HEK293 (cell line): Measurements from ENCODE around the gene POLR2L.
A peak's percentile ranks its signal among the peaks of the same experiment; 100 is the strongest.

Source experiments
- CTCF ChIA-PET: fragments of 350-600 bp; formaldehyde crosslinking; extraction: SDS; loops from one replicate; lab custom pipeline; 2021; ENCODE audit warnings: antibody characterized with exemption; lab: Yijun Ruan, JAX
- POLR2A ChIA-PET: fragments of 300-600 bp; formaldehyde crosslinking; extraction: SDS; loops from one replicate; lab custom pipeline; 2020; ENCODE audit warnings: antibody characterized with exemption, inconsistent platforms; lab: Yijun Ruan, JAX
- H3K27ac ChIP-seq: fragments of 200-500 bp; sonication (Bioruptor generic); 2 replicates; pipeline ENCODE4 v1.5.1; 2014; ENCODE audit warnings: low read depth, low read length, control low read depth, inconsistent platforms; ENCODE audit errors: extremely low read depth
- H3K36me3 ChIP-seq, 2 experiments: fragments of 200-500 bp in 1 of 2; sonication (Bioruptor generic) in 1 of 2; 1 replicate in 1 of 2; 2 replicates in 1 of 2; pipeline ENCODE4 v1.5.1; 2014 to 2017; ENCODE audit warnings: inconsistent platforms in 2 of 2, low read length in 2 of 2; ENCODE audit not compliant: control insufficient read depth in 2 of 2, insufficient read depth in 1 of 2
- H3K4me1 ChIP-seq: fragments of 200-500 bp; sonication (Bioruptor generic); 2 replicates; pipeline ENCODE4 v1.5.1; 2014; ENCODE audit warnings: mild to moderate bottlenecking, low read length, inconsistent platforms; ENCODE audit not compliant: control insufficient read depth, insufficient read depth
- H3K4me3 ChIP-seq: 2 replicates; pipeline ENCODE4 v1.5.1; 2011; ENCODE audit warnings: low read depth, mild to moderate bottlenecking, control low read depth, low read length, moderate library complexity
- H3K9me3 ChIP-seq: fragments of 200-500 bp; sonication (Bioruptor generic); 2 replicates; pipeline ENCODE4 v1.5.1; 2014; ENCODE audit warnings: low read depth, low read length, inconsistent platforms; ENCODE audit not compliant: control insufficient read depth, insufficient read depth
- BCL11A ChIP-seq: fragments of 450-650 bp; formaldehyde crosslinking; IDR thresholded peaks from 2 replicates; pipeline ENCODE4 v1.5.1; 2016; ENCODE audit warnings: low read depth, missing biosample characterization, missing genetic modification characterization
- GLIS1 ChIP-seq: fragments of 450-650 bp; formaldehyde crosslinking; IDR thresholded peaks from 2 replicates; pipeline ENCODE4 v1.5.1; 2016; ENCODE audit warnings: missing biosample characterization, missing genetic modification characterization
- IKZF3 ChIP-seq: fragments of 450-650 bp; IDR thresholded peaks from 2 replicates; pipeline ENCODE4 v1.5.0; 2018; ENCODE audit warnings: missing biosample characterization, mild to moderate bottlenecking, missing genetic modification characterization, moderate library complexity
- KLF10 ChIP-seq: fragments of 450-650 bp; IDR thresholded peaks from 2 replicates; pipeline ENCODE4 v1.5.1; 2018; ENCODE audit warnings: missing biosample characterization, mild to moderate bottlenecking, missing genetic modification characterization
- KLF8 ChIP-seq: fragments of 450-650 bp; formaldehyde crosslinking; IDR thresholded peaks from 2 replicates; pipeline ENCODE4 v1.5.1; 2016; ENCODE audit warnings: missing biosample characterization, missing genetic modification characterization
- OSR2 ChIP-seq: fragments of 450-650 bp; formaldehyde crosslinking; IDR thresholded peaks from 2 replicates; pipeline ENCODE4 v1.5.1; 2016; ENCODE audit warnings: missing biosample characterization, missing genetic modification characterization
- PBX3 ChIP-seq: sonication (generic); formaldehyde crosslinking; IDR thresholded peaks from 2 replicates; pipeline ENCODE4 v1.8.1; 2022; ENCODE audit warnings: mild to moderate bottlenecking, moderate library complexity, missing genetic modification reagents
- SCRT1 ChIP-seq: fragments of 450-650 bp; formaldehyde crosslinking; IDR thresholded peaks from 2 replicates; pipeline ENCODE4 v1.5.1; 2016; ENCODE audit warnings: missing biosample characterization, missing genetic modification characterization, borderline replicate concordance
- SCRT2 ChIP-seq: fragments of 450-650 bp; formaldehyde crosslinking; IDR thresholded peaks from 2 replicates; pipeline ENCODE4 v1.5.1; 2016; ENCODE audit warnings: missing biosample characterization, missing genetic modification characterization
- SP3 ChIP-seq: fragments of 450-650 bp; formaldehyde crosslinking; IDR thresholded peaks from 2 replicates; pipeline ENCODE4 v1.5.1; 2016; ENCODE audit warnings: missing biosample characterization, missing genetic modification characterization
- ZBTB20 ChIP-seq: fragments of 450-650 bp; formaldehyde crosslinking; IDR thresholded peaks from 2 replicates; pipeline ENCODE4 v1.5.1; 2016; ENCODE audit warnings: missing biosample characterization, missing genetic modification characterization
- ZBTB26 ChIP-seq: fragments of 450-650 bp; formaldehyde crosslinking; optimal IDR thresholded peaks from 2 replicates; pipeline ENCODE3; 2016; ENCODE audit warnings: missing biosample characterization, mild to moderate bottlenecking, missing genetic modification characterization
- ZFHX2 ChIP-seq: fragments of 450-650 bp; formaldehyde crosslinking; conservative IDR thresholded peaks from 2 replicates; pipeline ENCODE4 v1.5.1; 2016; ENCODE audit warnings: missing biosample characterization, missing genetic modification characterization
- ZNF169 ChIP-seq: fragments of 450-650 bp; formaldehyde crosslinking; IDR thresholded peaks from 2 replicates; pipeline ENCODE4 v1.5.1; 2016; ENCODE audit warnings: missing biosample characterization, missing genetic modification characterization
- ZNF366 ChIP-seq: fragments of 450-650 bp; formaldehyde crosslinking; conservative IDR thresholded peaks from 2 replicates; pipeline ENCODE4 v1.5.1; 2016; ENCODE audit warnings: missing biosample characterization, missing genetic modification characterization
- ZNF561 ChIP-seq: fragments of 450-650 bp; IDR thresholded peaks from 2 replicates; pipeline ENCODE4 v1.5.1; 2018; ENCODE audit warnings: missing biosample characterization, missing genetic modification characterization, borderline replicate concordance
- ZNF621 ChIP-seq: fragments of 450-650 bp; formaldehyde crosslinking; IDR thresholded peaks from 2 replicates; pipeline ENCODE4 v1.5.1; 2017; ENCODE audit warnings: missing biosample characterization, missing genetic modification characterization
- ZNF660 ChIP-seq: fragments of 450-650 bp; IDR thresholded peaks from 2 replicates; pipeline ENCODE4 v1.5.1; 2018; ENCODE audit warnings: missing biosample characterization, mild to moderate bottlenecking, missing genetic modification characterization
- ZNF692 ChIP-seq: fragments of 450-650 bp; formaldehyde crosslinking; IDR thresholded peaks from 2 replicates; pipeline ENCODE4 v1.5.1; 2016; ENCODE audit warnings: missing biosample characterization, missing genetic modification characterization
- ZNF76 ChIP-seq: fragments of 450-650 bp; formaldehyde crosslinking; IDR thresholded peaks from 2 replicates; pipeline ENCODE4; 2016; ENCODE audit warnings: low read depth, missing biosample characterization, missing genetic modification characterization, borderline replicate concordance
- ZSCAN30 ChIP-seq: fragments of 450-650 bp; IDR thresholded peaks from 2 replicates; pipeline ENCODE4 v1.5.1; 2018; ENCODE audit warnings: missing biosample characterization, mild to moderate bottlenecking, missing genetic modification characterization, moderate library complexity
- TF ChIP-seq, protein P1 (sequence below): fragments of 450-650 bp; formaldehyde crosslinking; IDR thresholded peaks from 2 replicates; pipeline ENCODE4 v1.5.1; 2016; ENCODE audit warnings: missing biosample characterization, missing genetic modification characterization
- TF ChIP-seq, protein P2 (sequence below): fragments of 450-650 bp; formaldehyde crosslinking; IDR thresholded peaks from 2 replicates; pipeline ENCODE4 v1.5.1; 2016; ENCODE audit warnings: missing biosample characterization, missing genetic modification characterization
- TF ChIP-seq, protein P3 (sequence below): fragments of 450-650 bp; formaldehyde crosslinking; IDR thresholded peaks from 2 replicates; pipeline ENCODE4 v1.5.1; 2016; ENCODE audit warnings: missing biosample characterization, missing genetic modification characterization
- TF ChIP-seq, protein P4 (sequence below): fragments of 450-650 bp; formaldehyde crosslinking; IDR thresholded peaks from 2 replicates; pipeline ENCODE4 v1.5.1; 2017; ENCODE audit warnings: missing biosample characterization, missing genetic modification characterization

Gene POLR2L

GRCh38 chr11:842370-843002 is at the start of gene POLR2L, which contains the start of gene TSPAN4:
TSS of gene POLR2L (minus strand) at chr11:842529. CDS start at chr11:842508, 21 bp downstream.
TSS of gene TSPAN4 (plus strand) at chr11:842852. CDS start at chr11:850305, 7,453 bp downstream.
- Histone ChIP-seq H3K4me1 (0 out of 2 replicates have a peak, but pooled peaks cover 4% of the 10 kb centered on the region), H3K27ac (peak within 1 kb of the TSS; percentile 93), H3K9me3 (no peaks in the 10 kb centered on the region), H3K4me3 (peak within 1 kb of the TSS; percentile 89), H3K36me3 (peaks cover 0 to 38% of the 10 kb centered on the region in 2 experiments; a peak in 1 of 3 replicates)
- ChIA-PET POLR2A (interaction anchor here (0.6 to 6.9 kb wide), 10 partner anchors 11 to 83 kb away, joined by 3 to 70 read pairs (median 6); partner anchors contain the start of genes CD151, CRACR2B, PNPLA2 and RPLP2), CTCF (no interaction called here)
- TF ChIP-seq SP3 (tag by site-specific recombination) (peak; percentile 25; the same call in 1 of the 2 replicates), KLF10 (tag by site-specific recombination) (peak; percentile 71; the same call in 1 of the 2 replicates), ZNF621 (tag by site-specific recombination) (no peak), ZNF366 (tag by site-specific recombination) (no peak), ZNF692 (peak; percentile 61; the same call in 1 of the 2 replicates), ZNF76 (tag by site-specific recombination) (peak; percentile 73), BCL11A (tag by site-specific recombination) (no peak), SCRT1 (tag by site-specific recombination) (peak; percentile 51; the same call in 1 of the 2 replicates), ZSCAN30 (peak; percentile 42; the same call in 1 of the 2 replicates), PBX3 (peak; percentile 93), ZBTB26 (tag by site-specific recombination) (peak; percentile 80), ZNF561 (tag by site-specific recombination) (peak; percentile 92), ZFHX2 (tag by site-specific recombination) (peak; percentile 50; the same call in 1 of the 2 replicates), ZNF660 (peak; percentile 82), ZBTB20 (peak; percentile 34), ZNF169 (tag by site-specific recombination) (0 out of 2 replicates have a peak, but pooled peaks have one; percentile 9), GLIS1 (tag by site-specific recombination) (peak; percentile 27; the same call in 1 of the 2 replicates), KLF8 (tag by site-specific recombination) (peak; percentile 63; the same call in 1 of the 2 replicates), OSR2 (tag by site-specific recombination) (no peak), IKZF3 (tag by site-specific recombination) (no peak), SCRT2 (tag by site-specific recombination) (peak; percentile 96)
- TF ChIP-seq, protein P1, sequence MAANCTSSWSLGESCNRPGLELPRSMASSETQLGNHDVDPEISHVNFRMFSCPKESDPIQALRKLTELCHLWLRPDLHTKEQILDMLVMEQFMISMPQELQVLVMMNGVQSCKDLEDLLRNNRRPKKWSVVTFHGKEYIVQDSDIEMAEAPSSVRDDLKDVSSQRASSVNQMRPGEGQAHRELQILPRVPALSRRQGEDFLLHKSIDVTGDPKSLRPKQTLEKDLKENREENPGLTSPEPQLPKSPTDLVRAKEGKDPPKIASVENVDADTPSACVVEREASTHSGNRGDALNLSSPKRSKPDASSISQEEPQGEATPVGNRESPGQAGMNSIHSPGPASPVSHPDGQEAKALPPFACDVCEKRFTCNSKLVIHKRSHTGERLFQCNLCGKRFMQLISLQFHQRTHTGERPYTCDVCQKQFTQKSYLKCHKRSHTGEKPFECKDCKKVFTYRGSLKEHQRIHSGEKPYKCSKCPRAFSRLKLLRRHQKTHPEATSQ, result peak; percentile 59; the same call in 1 of the 2 replicates
- TF ChIP-seq, protein P2, sequence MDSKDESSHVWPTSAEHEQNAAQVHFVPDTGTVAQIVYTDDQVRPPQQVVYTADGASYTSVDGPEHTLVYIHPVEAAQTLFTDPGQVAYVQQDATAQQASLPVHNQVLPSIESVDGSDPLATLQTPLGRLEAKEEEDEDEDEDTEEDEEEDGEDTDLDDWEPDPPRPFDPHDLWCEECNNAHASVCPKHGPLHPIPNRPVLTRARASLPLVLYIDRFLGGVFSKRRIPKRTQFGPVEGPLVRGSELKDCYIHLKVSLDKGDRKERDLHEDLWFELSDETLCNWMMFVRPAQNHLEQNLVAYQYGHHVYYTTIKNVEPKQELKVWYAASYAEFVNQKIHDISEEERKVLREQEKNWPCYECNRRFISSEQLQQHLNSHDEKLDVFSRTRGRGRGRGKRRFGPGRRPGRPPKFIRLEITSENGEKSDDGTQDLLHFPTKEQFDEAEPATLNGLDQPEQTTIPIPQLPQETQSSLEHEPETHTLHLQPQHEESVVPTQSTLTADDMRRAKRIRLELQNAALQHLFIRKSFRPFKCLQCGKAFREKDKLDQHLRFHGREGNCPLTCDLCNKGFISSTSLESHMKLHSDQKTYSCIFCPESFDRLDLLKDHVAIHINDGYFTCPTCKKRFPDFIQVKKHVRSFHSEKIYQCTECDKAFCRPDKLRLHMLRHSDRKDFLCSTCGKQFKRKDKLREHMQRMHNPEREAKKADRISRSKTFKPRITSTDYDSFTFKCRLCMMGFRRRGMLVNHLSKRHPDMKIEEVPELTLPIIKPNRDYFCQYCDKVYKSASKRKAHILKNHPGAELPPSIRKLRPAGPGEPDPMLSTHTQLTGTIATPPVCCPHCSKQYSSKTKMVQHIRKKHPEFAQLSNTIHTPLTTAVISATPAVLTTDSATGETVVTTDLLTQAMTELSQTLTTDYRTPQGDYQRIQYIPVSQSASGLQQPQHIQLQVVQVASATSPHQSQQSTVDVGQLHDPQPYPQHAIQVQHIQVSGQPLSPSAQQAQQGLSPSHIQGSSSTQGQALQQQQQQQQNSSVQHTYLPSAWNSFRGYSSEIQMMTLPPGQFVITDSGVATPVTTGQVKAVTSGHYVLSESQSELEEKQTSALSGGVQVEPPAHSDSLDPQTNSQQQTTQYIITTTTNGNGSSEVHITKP, result peak; percentile 97
- TF ChIP-seq, protein P3, sequence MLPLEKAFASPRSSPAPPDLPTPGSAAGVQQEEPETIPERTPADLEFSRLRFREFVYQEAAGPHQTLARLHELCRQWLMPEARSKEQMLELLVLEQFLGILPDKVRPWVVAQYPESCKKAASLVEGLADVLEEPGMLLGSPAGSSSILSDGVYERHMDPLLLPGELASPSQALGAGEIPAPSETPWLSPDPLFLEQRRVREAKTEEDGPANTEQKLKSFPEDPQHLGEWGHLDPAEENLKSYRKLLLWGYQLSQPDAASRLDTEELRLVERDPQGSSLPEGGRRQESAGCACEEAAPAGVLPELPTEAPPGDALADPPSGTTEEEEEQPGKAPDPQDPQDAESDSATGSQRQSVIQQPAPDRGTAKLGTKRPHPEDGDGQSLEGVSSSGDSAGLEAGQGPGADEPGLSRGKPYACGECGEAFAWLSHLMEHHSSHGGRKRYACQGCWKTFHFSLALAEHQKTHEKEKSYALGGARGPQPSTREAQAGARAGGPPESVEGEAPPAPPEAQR (tag by site-specific recombination), result 0 out of 2 replicates have a peak, but pooled peaks have one; percentile 60
- TF ChIP-seq, protein P4, sequence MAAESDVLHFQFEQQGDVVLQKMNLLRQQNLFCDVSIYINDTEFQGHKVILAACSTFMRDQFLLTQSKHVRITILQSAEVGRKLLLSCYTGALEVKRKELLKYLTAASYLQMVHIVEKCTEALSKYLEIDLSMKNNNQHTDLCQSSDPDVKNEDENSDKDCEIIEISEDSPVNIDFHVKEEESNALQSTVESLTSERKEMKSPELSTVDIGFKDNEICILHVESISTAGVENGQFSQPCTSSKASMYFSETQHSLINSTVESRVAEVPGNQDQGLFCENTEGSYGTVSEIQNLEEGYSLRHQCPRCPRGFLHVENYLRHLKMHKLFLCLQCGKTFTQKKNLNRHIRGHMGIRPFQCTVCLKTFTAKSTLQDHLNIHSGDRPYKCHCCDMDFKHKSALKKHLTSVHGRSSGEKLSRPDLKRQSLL (tag by site-specific recombination), result peak; percentile 32; the same call in 1 of the 2 replicates
